Lung microvascular endothelial cell (primary cell): ENCODE measurements around the gene SYT2. TPM values are rescaled to one million over a fixed set of nuclear protein-coding genes. Genes with fewer than 3 reads are reported as not detected.
"Not testable (repeated sequence)": the region's sequence is repeated elsewhere in the genome, so short reads cannot be mapped to it uniquely, and the experiment has no call there.

ENCODE experiments used
- DNase-seq, 2 donors: peaks; one replicate each; pipeline versions ENCODE4 v3.0.0 to v3.0.0-alpha.2; 2010; ENCODE audit warnings: low read depth in 2 of 2
- total RNA-seq: library from RNA; depleted of rRNA; stranded (reverse); fragments of >200 nt; gene quantifications from 2 replicates; pipeline ENCODE4 v1.2.1, GENCODE V29; 2014

The SYT2 gene
- total RNA-seq, 1 donor from 2014 or later: not detected

DNA sequence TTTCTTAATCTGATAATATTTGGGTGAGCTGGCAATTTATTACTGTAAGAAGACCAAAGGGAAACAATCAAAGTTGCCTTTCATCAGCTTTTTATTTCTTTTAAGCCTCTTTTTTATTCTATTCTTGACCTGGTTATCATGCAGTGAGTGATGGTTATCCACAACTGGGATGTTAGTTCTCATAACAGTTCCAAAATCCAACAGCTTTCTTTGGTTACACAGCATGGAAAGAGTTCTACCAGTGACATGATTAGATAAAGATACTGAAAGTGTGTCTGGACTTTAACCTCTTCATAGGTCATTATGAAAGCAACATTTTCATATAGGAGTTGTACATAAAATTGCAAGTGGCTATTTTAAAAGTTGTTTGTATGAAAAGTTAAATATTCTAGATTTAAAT is 163.0 kb downstream of the SYT2 start:
- DNase-seq: no peak

DNA sequence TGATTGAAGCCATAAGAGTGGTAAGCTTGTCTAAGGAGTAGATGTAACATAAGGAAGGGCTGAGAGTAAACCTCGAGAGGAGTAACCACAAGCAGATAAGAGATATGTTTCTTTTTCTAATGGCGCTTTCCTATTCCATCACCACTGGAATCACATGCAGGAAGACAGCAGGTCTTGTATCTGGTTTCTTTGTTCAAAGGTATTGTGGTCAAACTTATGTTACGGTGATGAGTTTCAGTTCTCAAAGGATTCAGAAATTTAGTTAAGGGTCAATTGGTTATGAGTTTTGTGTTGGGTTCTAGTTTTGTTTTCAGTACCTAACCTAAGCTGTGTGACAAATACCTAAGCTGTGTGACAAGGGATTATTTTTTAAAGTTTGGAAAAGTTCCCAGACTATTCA is 163.5 kb downstream of the SYT2 start:
- not testable (repeated sequence) for DNase-seq

DNA sequence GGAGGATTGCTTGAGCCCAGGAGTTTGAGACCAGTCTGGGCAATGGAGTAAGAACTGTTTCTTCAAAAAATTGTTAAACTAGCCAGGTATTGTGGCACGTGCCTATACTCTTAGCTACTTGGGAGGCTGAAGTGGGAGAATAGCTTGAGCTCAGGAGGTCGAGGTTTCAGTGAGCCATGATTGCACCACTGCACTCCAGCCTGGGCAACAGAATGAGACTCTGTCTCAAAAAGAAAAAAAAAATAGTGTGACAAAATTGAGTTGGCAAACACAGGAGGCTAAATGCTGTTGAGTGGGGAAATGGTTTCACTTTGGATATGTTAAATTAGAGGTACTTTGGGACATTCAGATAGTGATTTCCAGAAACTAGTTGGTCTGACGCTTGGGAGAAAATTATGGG is 163.9 kb downstream of the SYT2 start:
- not testable (repeated sequence) for DNase-seq

DNA sequence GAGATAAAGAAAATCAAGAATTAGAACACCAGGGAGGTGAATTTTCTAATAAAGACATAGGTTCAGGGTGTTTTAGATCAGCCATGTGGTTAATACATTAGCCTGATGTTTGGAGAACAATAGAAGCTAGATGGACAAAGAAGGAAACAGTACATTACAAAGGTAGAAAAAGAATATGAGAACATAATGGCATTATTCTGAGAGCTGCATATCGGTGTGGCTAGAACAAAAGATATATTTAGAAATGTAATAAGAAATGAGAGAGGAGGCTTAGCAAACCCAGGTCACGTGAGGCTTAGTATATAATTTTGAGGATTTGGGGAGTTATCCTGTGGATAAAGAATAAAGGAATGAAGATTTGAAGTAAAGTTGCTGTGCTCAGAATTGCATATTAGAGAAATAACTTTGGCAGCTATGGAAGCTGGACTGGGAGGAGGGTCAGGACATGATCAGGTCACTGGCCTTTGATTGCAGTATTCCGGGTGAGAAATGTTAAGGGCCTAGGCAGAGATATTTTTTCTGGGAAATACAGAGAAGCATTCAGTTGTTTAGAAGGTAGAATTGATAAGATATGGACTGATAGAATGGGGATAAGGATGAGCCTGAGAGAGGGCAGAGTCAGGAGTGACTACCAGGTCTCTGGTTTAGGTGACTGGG is 164.5 kb downstream of the SYT2 start:
- DNase-seq: not testable (repeated sequence)

DNA sequence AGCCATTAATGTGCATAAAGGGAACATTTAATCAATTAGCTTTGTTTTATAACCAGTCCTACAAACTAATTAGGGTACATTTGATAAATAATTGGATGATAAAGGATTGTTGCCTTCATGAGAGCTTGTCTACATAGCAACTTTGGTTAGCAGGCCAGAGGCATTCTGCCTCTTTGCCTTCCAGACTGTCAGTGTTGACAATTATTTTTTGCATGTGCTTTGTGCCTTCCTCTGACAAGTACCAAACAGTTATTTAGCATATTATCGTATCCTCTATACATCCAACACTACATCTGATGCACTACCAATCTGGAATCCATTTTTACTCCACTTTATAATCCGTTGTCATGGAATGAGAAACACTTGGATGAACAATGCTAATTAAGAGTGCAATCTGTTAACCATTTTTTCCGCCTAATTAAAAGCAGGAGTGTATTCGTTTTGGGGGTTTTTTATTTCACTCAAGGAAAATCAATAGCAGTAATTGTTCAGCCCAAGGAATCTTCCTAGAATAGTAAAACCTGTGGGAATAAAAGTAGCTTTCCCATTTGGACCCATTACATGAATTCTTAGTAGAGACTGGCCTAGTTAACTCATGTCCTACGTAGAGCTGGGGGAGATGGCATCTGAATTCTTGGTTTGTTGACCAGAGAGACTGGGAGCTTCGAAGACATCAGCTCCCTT is 165.3 kb downstream of the SYT2 start:
- DNase-seq: not testable (repeated sequence)

DNA sequence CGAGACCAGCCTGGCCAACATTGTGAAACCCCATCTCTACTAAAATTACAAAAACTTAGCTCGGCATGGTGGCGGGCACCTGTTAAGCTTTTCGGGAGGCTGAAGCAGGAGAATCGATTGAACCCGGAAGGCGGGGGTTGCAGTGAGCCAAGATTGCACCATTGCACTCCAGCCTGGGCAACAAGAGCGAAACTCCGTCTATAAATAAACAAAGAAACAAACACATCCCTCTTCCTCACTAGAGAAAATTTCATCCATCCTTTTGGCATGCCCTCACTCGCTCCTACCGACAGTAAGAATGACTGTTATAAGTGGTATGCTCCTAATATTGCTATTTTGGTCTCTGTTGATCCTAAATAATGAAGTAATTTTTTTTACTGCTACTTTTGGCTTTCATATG is 166.7 kb downstream of the SYT2 start:
- DNase-seq: not testable (repeated sequence)

DNA sequence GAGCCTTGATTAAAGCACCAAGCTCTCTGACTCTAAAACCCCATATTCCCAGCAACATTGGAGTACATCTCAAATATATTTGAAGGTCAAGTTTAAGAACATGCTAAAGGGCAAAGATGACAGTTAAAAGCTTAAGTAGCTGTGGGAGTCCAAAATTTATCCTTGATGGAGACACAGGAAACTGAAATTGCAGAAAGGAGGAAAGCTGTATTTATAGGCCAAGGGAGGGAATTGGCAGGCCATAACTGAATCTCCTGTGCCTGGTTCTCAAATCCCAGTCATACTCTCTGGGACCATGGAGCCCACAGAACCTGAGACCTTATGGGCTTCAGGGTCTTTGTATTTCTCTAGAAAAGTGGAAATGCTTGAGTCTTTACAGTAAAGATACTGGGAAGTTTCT is 167.8 kb downstream of the SYT2 start:
- not testable (repeated sequence) for DNase-seq

DNA sequence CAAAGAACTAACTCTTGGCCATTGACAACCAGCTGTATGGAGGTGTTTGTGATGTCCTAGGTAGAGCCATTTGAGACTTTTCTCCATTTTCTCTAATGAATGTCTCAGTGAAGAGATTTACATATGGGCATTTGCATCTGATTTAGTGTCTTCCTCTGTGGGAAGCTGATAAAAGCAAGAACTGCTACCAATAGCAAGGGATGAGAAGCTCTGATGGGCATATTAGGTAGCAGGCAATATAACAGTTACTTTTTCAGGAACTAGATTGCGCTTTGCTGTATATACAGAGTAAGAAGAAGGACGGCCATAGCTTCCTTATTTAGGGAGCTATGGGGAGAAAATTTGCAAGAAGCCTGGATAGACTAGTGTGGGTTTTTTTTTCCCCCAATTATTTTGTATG is 169.4 kb downstream of the SYT2 start:
- DNase-seq: not testable (repeated sequence)

Other genes starting within 250 kb of the SYT2 start
- gene KDM5B, start 98.0 kb upstream of the SYT2 start, total RNA-seq: 46.2 and 54.0 TPM in 2 replicates
- not detected in 2 replicates for gene PCAT6, start 100.5 kb upstream of the SYT2 start, total RNA-seq
- 9.4 and 14.3 TPM in 2 replicates for gene RABIF, start 178.7 kb upstream of the SYT2 start, total RNA-seq
- 18.1 and 22.0 TPM in 2 replicates for gene KLHL12, start 216.8 kb upstream of the SYT2 start, total RNA-seq
- gene ADIPOR1, start 247.9 kb upstream of the SYT2 start, total RNA-seq: 62.1 and 141 TPM in 2 replicates